Measurements from ENCODE around the gene C1orf21.
A peak's percentile ranks its signal among the peaks of the same experiment; 100 is the strongest.

The C1orf21 gene

DNA sequence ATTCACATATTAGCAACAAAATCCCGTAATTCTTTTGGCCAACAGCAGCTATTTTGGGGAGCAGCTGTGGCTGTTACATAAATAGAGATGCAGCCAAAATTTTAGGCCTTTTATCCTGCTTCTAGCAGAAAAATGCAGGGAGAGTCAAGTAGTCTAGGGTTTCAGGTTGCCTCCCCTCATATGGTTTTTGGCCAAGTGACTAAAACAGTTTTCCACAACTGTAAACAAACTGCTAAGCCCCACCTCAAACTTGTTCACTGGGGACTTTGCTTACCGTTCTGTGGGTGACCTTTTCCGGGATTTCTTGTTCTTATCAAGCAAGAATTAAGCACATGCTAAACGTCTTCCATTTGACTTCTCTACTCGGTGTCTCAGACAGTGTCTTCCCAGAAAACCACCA, 234.4 kb downstream of the C1orf21 start:
- no CpG with 5 or more reads among the region's 5 CpGs for WGBS (ENCODE audit: extremely low coverage, insufficient coverage, low lambda C conversion rate)

GRCh38 chr1:184622136-184622823, 235.5 kb downstream of the C1orf21 start:
- no peak for DNase-seq
- Histone ChIP-seq H3K79me2 (ENCODE audit: control insufficient read depth, insufficient read depth, low read length) (no peaks in the 10 kb centered on the region), H2BK5ac (ENCODE audit: low read length) (no peak overlapping the region), H3K27ac (ENCODE audit: low read depth, low read length) (no peak overlapping the region), H3K79me1 (ENCODE audit: low read length) (no peaks in the 10 kb centered on the region), H3K4me3 (ENCODE audit: low read length) (no peak overlapping the region), H3K18ac (ENCODE audit: low read length) (no peak overlapping the region), H4K8ac (ENCODE audit: low read depth, low read length) (no peak overlapping the region), H3K9ac (ENCODE audit: low read length) (no peak overlapping the region), H2AK5ac (ENCODE audit: low read length) (no peak overlapping the region), H3K4ac (ENCODE audit: low read depth, low read length) (no peak overlapping the region), H3K4me1 (ENCODE audit: control insufficient read depth, low read depth, low read length) (no peaks in the 10 kb centered on the region), H3K27me3 (ENCODE audit: insufficient read depth, low read length, poor library complexity) (no peaks in the 10 kb centered on the region), H2BK120ac (ENCODE audit: low read depth, low read length) (no peak overlapping the region), H3K23ac (ENCODE audit: low read length) (no peak overlapping the region), H2BK15ac (replicated peaks; ENCODE audit: low read depth) (no peak overlapping the region), H3K4me2 (ENCODE audit: low read length) (no peak overlapping the region), H3K56ac (ENCODE audit: low read length) (no peak overlapping the region), H3K36me3 (ENCODE audit: control insufficient read depth, insufficient read depth, low read length) (no peaks in the 10 kb centered on the region), H4K5ac (ENCODE audit: low read length) (no peak overlapping the region)
- no CpG with 5 or more reads among the region's 9 CpGs for WGBS (ENCODE audit: extremely low coverage, insufficient coverage, low lambda C conversion rate)

More for the DNA sequence above, 234.4 kb downstream of the C1orf21 start:
- H3K23ac ChIP-seq (ENCODE audit: low read length), result no peak overlapping the region
- no peak overlapping the region for H4K8ac ChIP-seq (ENCODE audit: low read depth, low read length)
- no peak overlapping the region for H3K4ac ChIP-seq (ENCODE audit: low read depth, low read length)
- H3K36me3 ChIP-seq (ENCODE audit: control insufficient read depth, insufficient read depth, low read length), result no peaks in the 10 kb centered on the region
- H3K56ac ChIP-seq (ENCODE audit: low read length), result no peak overlapping the region
- H3K18ac ChIP-seq (ENCODE audit: low read length), result no peak overlapping the region
- H3K4me1 ChIP-seq (ENCODE audit: control insufficient read depth, low read depth, low read length), result no peaks in the 10 kb centered on the region
- no peak overlapping the region for H3K4me3 ChIP-seq (ENCODE audit: low read length)
- H3K27me3 ChIP-seq (ENCODE audit: insufficient read depth, low read length, poor library complexity), result no peaks in the 10 kb centered on the region
- H3K9ac ChIP-seq (ENCODE audit: low read length), result no peak overlapping the region
- H2AK5ac ChIP-seq (ENCODE audit: low read length), result no peak overlapping the region
- no peak overlapping the region for H2BK15ac ChIP-seq (replicated peaks; ENCODE audit: low read depth)
- H2BK120ac ChIP-seq (ENCODE audit: low read depth, low read length), result no peak overlapping the region
- H3K79me1 ChIP-seq (ENCODE audit: low read length), result no peaks in the 10 kb centered on the region
- H3K4me2 ChIP-seq (ENCODE audit: low read length), result no peak overlapping the region
- H2BK5ac ChIP-seq (ENCODE audit: low read length), result no peak overlapping the region
- no peaks in the 10 kb centered on the region for H3K79me2 ChIP-seq (ENCODE audit: control insufficient read depth, insufficient read depth, low read length)
- no peak overlapping the region for H4K5ac ChIP-seq (ENCODE audit: low read length)
- no peak overlapping the region for H3K27ac ChIP-seq (ENCODE audit: low read depth, low read length)
- DNase-seq, result no peak

DNA sequence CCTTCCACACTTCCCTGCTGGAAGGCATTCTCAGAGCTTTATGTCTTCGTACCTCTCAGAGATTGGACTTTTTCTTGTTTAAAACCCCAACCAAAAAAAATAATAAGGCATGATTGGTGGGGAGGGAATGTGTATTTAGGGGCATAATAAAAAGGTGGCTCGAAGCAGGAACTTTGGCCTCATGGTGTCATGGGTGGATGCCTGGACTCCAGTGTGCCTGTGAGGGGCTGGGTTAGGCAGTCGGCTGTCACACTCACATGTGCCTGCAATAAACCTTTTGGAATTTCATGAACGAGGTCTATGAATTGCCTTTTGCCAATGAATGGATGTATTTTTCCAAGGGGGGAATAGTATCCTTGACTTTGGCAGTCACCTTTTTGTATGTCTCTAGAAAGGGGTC, 236.6 kb downstream of the C1orf21 start:
- Histone ChIP-seq H3K4ac (ENCODE audit: low read depth, low read length) (no peak overlapping the region), H3K27me3 (ENCODE audit: insufficient read depth, low read length, poor library complexity) (no peaks in the 10 kb centered on the region), H3K18ac (ENCODE audit: low read length) (no peak overlapping the region), H3K4me1 (ENCODE audit: control insufficient read depth, low read depth, low read length) (no peaks in the 10 kb centered on the region), H4K5ac (ENCODE audit: low read length) (no peak overlapping the region), H3K79me1 (ENCODE audit: low read length) (no peaks in the 10 kb centered on the region), H3K23ac (ENCODE audit: low read length) (no peak overlapping the region), H2BK15ac (replicated peaks; ENCODE audit: low read depth) (no peak overlapping the region), H3K9ac (ENCODE audit: low read length) (no peak overlapping the region), H4K8ac (ENCODE audit: low read depth, low read length) (no peak overlapping the region), H2BK5ac (ENCODE audit: low read length) (no peak overlapping the region), H3K4me3 (ENCODE audit: low read length) (no peak overlapping the region), H2AK5ac (ENCODE audit: low read length) (no peak overlapping the region), H3K4me2 (ENCODE audit: low read length) (no peak overlapping the region), H3K27ac (ENCODE audit: low read depth, low read length) (no peak overlapping the region), H3K79me2 (ENCODE audit: control insufficient read depth, insufficient read depth, low read length) (no peaks in the 10 kb centered on the region), H2BK120ac (ENCODE audit: low read depth, low read length) (no peak overlapping the region), H3K36me3 (ENCODE audit: control insufficient read depth, insufficient read depth, low read length) (no peaks in the 10 kb centered on the region), H3K56ac (ENCODE audit: low read length) (no peak overlapping the region)
- WGBS (ENCODE audit: extremely low coverage, insufficient coverage, low lambda C conversion rate), result no CpG with 5 or more reads among the region's 4 CpGs
- DNase-seq, result no peak

GRCh38 chr1:184624051-184624450, 237.2 kb downstream of the C1orf21 start:
- no peak for DNase-seq
- no peak overlapping the region for H2BK5ac ChIP-seq (ENCODE audit: low read length)
- no peak overlapping the region for H3K56ac ChIP-seq (ENCODE audit: low read length)
- H4K5ac ChIP-seq (ENCODE audit: low read length), result no peak overlapping the region
- no peak overlapping the region for H3K4me3 ChIP-seq (ENCODE audit: low read length)
- H3K23ac ChIP-seq (ENCODE audit: low read length), result no peak overlapping the region
- no peak overlapping the region for H3K27ac ChIP-seq (ENCODE audit: low read depth, low read length)
- WGBS (ENCODE audit: extremely low coverage, insufficient coverage, low lambda C conversion rate), result no CpG with 5 or more reads among the region's 2 CpGs
- no peak overlapping the region for H3K4ac ChIP-seq (ENCODE audit: low read depth, low read length)
- no peaks in the 10 kb centered on the region for H3K27me3 ChIP-seq (ENCODE audit: insufficient read depth, low read length, poor library complexity)
- no peaks in the 10 kb centered on the region for H3K4me1 ChIP-seq (ENCODE audit: control insufficient read depth, low read depth, low read length)
- no peak overlapping the region for H3K18ac ChIP-seq (ENCODE audit: low read length)
- no peaks in the 10 kb centered on the region for H3K79me1 ChIP-seq (ENCODE audit: low read length)
- H3K4me2 ChIP-seq (ENCODE audit: low read length), result no peak overlapping the region
- no peak overlapping the region for H2AK5ac ChIP-seq (ENCODE audit: low read length)
- no peaks in the 10 kb centered on the region for H3K36me3 ChIP-seq (ENCODE audit: control insufficient read depth, insufficient read depth, low read length)
- no peak overlapping the region for H2BK15ac ChIP-seq (replicated peaks; ENCODE audit: low read depth)
- no peak overlapping the region for H3K9ac ChIP-seq (ENCODE audit: low read length)
- no peak overlapping the region for H2BK120ac ChIP-seq (ENCODE audit: low read depth, low read length)
- H4K8ac ChIP-seq (ENCODE audit: low read depth, low read length), result no peak overlapping the region
- H3K79me2 ChIP-seq (ENCODE audit: control insufficient read depth, insufficient read depth, low read length), result no peaks in the 10 kb centered on the region

DNA sequence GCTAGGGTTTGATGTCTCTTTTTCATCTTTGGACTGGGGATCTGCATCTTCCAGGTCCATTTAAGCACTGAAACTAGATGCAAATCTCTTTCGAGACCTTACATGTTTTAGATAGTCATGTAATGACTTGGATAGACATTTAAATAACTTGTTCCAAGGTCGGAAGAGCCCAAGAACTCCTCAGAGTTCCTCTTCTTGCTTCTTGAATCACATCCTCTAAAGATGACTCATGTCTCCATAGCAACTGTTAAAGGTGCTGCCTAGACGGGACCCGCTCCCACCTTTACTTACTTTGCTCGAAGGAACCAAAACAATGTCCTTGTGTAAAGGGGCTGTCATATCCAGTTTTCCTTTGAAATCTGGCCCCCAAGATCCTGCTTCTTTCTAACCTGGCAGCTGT, 237.8 kb downstream of the C1orf21 start:
- Histone ChIP-seq H3K4me1 (ENCODE audit: control insufficient read depth, low read depth, low read length) (no peaks in the 10 kb centered on the region), H4K8ac (ENCODE audit: low read depth, low read length) (no peak overlapping the region), H3K9ac (ENCODE audit: low read length) (no peak overlapping the region), H3K27ac (ENCODE audit: low read depth, low read length) (no peak overlapping the region), H2BK120ac (ENCODE audit: low read depth, low read length) (no peak overlapping the region), H3K4ac (ENCODE audit: low read depth, low read length) (no peak overlapping the region), H3K4me2 (ENCODE audit: low read length) (no peak overlapping the region), H2BK15ac (replicated peaks; ENCODE audit: low read depth) (no peak overlapping the region), H4K5ac (ENCODE audit: low read length) (no peak overlapping the region), H3K4me3 (ENCODE audit: low read length) (no peak overlapping the region), H2AK5ac (ENCODE audit: low read length) (no peak overlapping the region), H3K79me1 (ENCODE audit: low read length) (no peaks in the 10 kb centered on the region), H2BK5ac (ENCODE audit: low read length) (no peak overlapping the region), H3K18ac (ENCODE audit: low read length) (no peak overlapping the region), H3K36me3 (ENCODE audit: control insufficient read depth, insufficient read depth, low read length) (no peaks in the 10 kb centered on the region), H3K56ac (ENCODE audit: low read length) (no peak overlapping the region), H3K79me2 (ENCODE audit: control insufficient read depth, insufficient read depth, low read length) (no peaks in the 10 kb centered on the region), H3K23ac (ENCODE audit: low read length) (no peak overlapping the region), H3K27me3 (ENCODE audit: insufficient read depth, low read length, poor library complexity) (no peaks in the 10 kb centered on the region)
- DNase-seq, result peak; percentile 55
- no CpG with 5 or more reads among the region's 5 CpGs for WGBS (ENCODE audit: extremely low coverage, insufficient coverage, low lambda C conversion rate)

DNA sequence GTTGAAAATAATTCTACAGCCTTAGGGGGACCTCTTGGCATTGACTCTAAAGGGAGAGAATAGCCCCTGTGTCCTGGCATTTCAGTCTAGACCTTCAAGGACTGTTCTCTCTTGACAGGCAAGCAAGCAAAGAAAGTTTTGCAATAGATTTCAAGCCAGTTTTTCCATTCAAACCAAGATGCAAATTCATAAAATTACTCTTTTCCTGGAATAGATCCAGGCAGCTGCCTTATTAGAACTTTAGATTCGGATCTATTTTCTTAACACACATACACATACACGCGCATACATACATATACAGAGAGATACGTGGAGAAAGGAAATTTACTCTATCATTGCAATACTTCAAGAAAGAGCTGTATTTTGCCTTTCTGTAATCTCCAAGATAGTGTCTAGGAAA, 238.4 kb downstream of the C1orf21 start:
- H3K27ac ChIP-seq (ENCODE audit: low read depth, low read length), result no peak overlapping the region
- H3K27me3 ChIP-seq (ENCODE audit: insufficient read depth, low read length, poor library complexity), result no peaks in the 10 kb centered on the region
- no peaks in the 10 kb centered on the region for H3K36me3 ChIP-seq (ENCODE audit: control insufficient read depth, insufficient read depth, low read length)
- no peak overlapping the region for H3K4me3 ChIP-seq (ENCODE audit: low read length)
- no CpG with 5 or more reads among the region's 4 CpGs for WGBS (ENCODE audit: extremely low coverage, insufficient coverage, low lambda C conversion rate)
- no peak overlapping the region for H2AK5ac ChIP-seq (ENCODE audit: low read length)
- H3K56ac ChIP-seq (ENCODE audit: low read length), result no peak overlapping the region
- no peak overlapping the region for H4K8ac ChIP-seq (ENCODE audit: low read depth, low read length)
- no peaks in the 10 kb centered on the region for H3K79me2 ChIP-seq (ENCODE audit: control insufficient read depth, insufficient read depth, low read length)
- no peak overlapping the region for H3K4me2 ChIP-seq (ENCODE audit: low read length)
- H2BK5ac ChIP-seq (ENCODE audit: low read length), result no peak overlapping the region
- H4K5ac ChIP-seq (ENCODE audit: low read length), result no peak overlapping the region
- H2BK120ac ChIP-seq (ENCODE audit: low read depth, low read length), result no peak overlapping the region
- no peaks in the 10 kb centered on the region for H3K79me1 ChIP-seq (ENCODE audit: low read length)
- no peak overlapping the region for H3K18ac ChIP-seq (ENCODE audit: low read length)
- no peak for DNase-seq
- no peak overlapping the region for H3K23ac ChIP-seq (ENCODE audit: low read length)
- no peak overlapping the region for H3K4ac ChIP-seq (ENCODE audit: low read depth, low read length)
- no peak overlapping the region for H2BK15ac ChIP-seq (replicated peaks; ENCODE audit: low read depth)
- no peak overlapping the region for H3K9ac ChIP-seq (ENCODE audit: low read length)
- H3K4me1 ChIP-seq (ENCODE audit: control insufficient read depth, low read depth, low read length), result no peaks in the 10 kb centered on the region

All from mesendoderm (in vitro differentiated cells).